ENCODE measurements around the gene PAQR9. TPM values are rescaled to one million over a fixed set of nuclear protein-coding genes. Genes with fewer than 3 reads are reported as not detected.
A peak's percentile ranks its signal among the peaks of the same experiment; 100 is the strongest.

The PAQR9 gene
- total RNA-seq = not detected in 2 replicates

- H3K9me3 Mint-ChIP-seq = no peaks in the 10 kb centered on the region
Observed at GRCh38 chr3:142963516-142964448, at the start of gene PAQR9. Gene PAQR9, minus strand, starts transcription at chr3:142963674. Its CDS starts 338 bp downstream, at chr3:142963336.

GRCh38 chr3:143011705-143012104, 48.2 kb upstream of the PAQR9 start:
- H3K9me3 Mint-ChIP-seq = no peaks in the 10 kb centered on the region
- H3K27me3 Mint-ChIP-seq = no peaks in the 10 kb centered on the region
- peak; percentile 51 for DNase-seq
- H3K36me3 Mint-ChIP-seq (ENCODE audit: low read depth) = peaks cover 21% of the 10 kb centered on the region
- peaks cover 44% of the 10 kb centered on the region for H3K4me1 Mint-ChIP-seq
- intact Hi-C loops (cut with micrococcal nuclease) = no loop called here
- H3K4me3 Mint-ChIP-seq = peak overlapping the region; percentile 68
- H3K27ac Mint-ChIP-seq = peak overlapping the region; percentile 79

More at GRCh38 chr3:142963516-142964448, at the start of gene PAQR9:
- H3K36me3 Mint-ChIP-seq (ENCODE audit: low read depth) = peaks cover 2% of the 10 kb centered on the region
- DNase-seq = peak; percentile 66
- peak within 1 kb of the TSS; percentile 78 for H3K4me3 Mint-ChIP-seq
- H3K27me3 Mint-ChIP-seq = peaks cover 74% of the 10 kb centered on the region
- peaks cover 5% of the 10 kb centered on the region for H3K4me1 Mint-ChIP-seq
- H3K27ac Mint-ChIP-seq = no peak within 1 kb of the TSS
- intact Hi-C loops (cut with micrococcal nuclease) = no loop called here

GRCh38 chr3:143010024-143010423, 46.5 kb upstream of the PAQR9 start:
- Mint-ChIP-seq H3K36me3 (ENCODE audit: low read depth) (peaks cover 13% of the 10 kb centered on the region), H3K27ac (no peak overlapping the region), H3K27me3 (no peaks in the 10 kb centered on the region), H3K4me3 (no peak overlapping the region), H3K9me3 (no peaks in the 10 kb centered on the region), H3K4me1 (peaks cover 54% of the 10 kb centered on the region)
- intact Hi-C loops (cut with micrococcal nuclease) = no loop called here
- DNase-seq = no peak

- intact Hi-C loops (cut with micrococcal nuclease) = loop anchor here (10.0 kb wide), 1 partner anchor 830 kb away; no protein-coding TSS in a partner anchor
- no peaks in the 10 kb centered on the region for H3K27me3 Mint-ChIP-seq
- H3K4me1 Mint-ChIP-seq = peaks cover 41% of the 10 kb centered on the region
- H3K4me3 Mint-ChIP-seq = peak overlapping the region; percentile 46
- H3K36me3 Mint-ChIP-seq (ENCODE audit: low read depth) = peaks cover 2% of the 10 kb centered on the region
- H3K9me3 Mint-ChIP-seq = no peaks in the 10 kb centered on the region
- H3K27ac Mint-ChIP-seq = no peak overlapping the region
- DNase-seq = no peak
Observed at GRCh38 chr3:143004823-143005222, 41.3 kb upstream of the PAQR9 start.

- Mint-ChIP-seq H3K36me3 (ENCODE audit: low read depth) (peaks cover 2% of the 10 kb centered on the region), H3K27ac (peak overlapping the region; percentile 97), H3K9me3 (no peaks in the 10 kb centered on the region), H3K27me3 (peaks cover 6% of the 10 kb centered on the region), H3K4me3 (peak overlapping the region; percentile 96), H3K4me1 (peaks cover 32% of the 10 kb centered on the region)
- intact Hi-C loops (cut with micrococcal nuclease) = loop anchor here (10.0 kb wide), 1 partner anchor 832 kb away; no protein-coding TSS in a partner anchor
- peak; percentile 54 for DNase-seq
Observed at GRCh38 chr3:143002727-143003126, 39.3 kb upstream of the PAQR9 start.

GRCh38 chr3:143002083-143002712, 38.7 kb upstream of the PAQR9 start:
- no peaks in the 10 kb centered on the region for H3K9me3 Mint-ChIP-seq
- H3K27ac Mint-ChIP-seq = peak overlapping the region; percentile 97
- H3K27me3 Mint-ChIP-seq = peaks cover 7% of the 10 kb centered on the region
- peaks cover 30% of the 10 kb centered on the region for H3K4me1 Mint-ChIP-seq
- H3K4me3 Mint-ChIP-seq = peak overlapping the region; percentile 96
- intact Hi-C loops (cut with micrococcal nuclease) = loop anchor here (10.0 kb wide), 1 partner anchor 833 kb away; no protein-coding TSS in a partner anchor
- peaks cover 2% of the 10 kb centered on the region for H3K36me3 Mint-ChIP-seq (ENCODE audit: low read depth)
- no peak for DNase-seq

GRCh38 chr3:143001369-143002082, 38.1 kb upstream of the PAQR9 start, which contains the start of gene U2SURP:
Gene U2SURP, plus strand, starts transcription at chr3:143001570. Its CDS starts 59 bp downstream, at chr3:143001629.
- intact Hi-C loops (cut with micrococcal nuclease) = loop anchor here (1.0 to 10.0 kb wide), 6 partner anchors 277 to 1771 kb away; partner anchors contain the start of genes ATR, PLS1, PXYLP1 and TRPC1
- peaks cover 8% of the 10 kb centered on the region for H3K27me3 Mint-ChIP-seq
- peak within 1 kb of the TSS; percentile 97 for H3K27ac Mint-ChIP-seq
- DNase-seq = peak; percentile 97
- peaks cover 24% of the 10 kb centered on the region for H3K4me1 Mint-ChIP-seq
- peaks cover 2% of the 10 kb centered on the region for H3K36me3 Mint-ChIP-seq (ENCODE audit: low read depth)
- peak within 1 kb of the TSS; percentile 96 for H3K4me3 Mint-ChIP-seq
- H3K9me3 Mint-ChIP-seq = no peaks in the 10 kb centered on the region

GRCh38 chr3:143001034-143001368, 37.5 kb upstream of the PAQR9 start:
- Mint-ChIP-seq H3K27ac (peak overlapping the region; percentile 97), H3K27me3 (peaks cover 8% of the 10 kb centered on the region), H3K4me1 (peaks cover 19% of the 10 kb centered on the region), H3K4me3 (peak overlapping the region; percentile 96), H3K9me3 (no peaks in the 10 kb centered on the region), H3K36me3 (ENCODE audit: low read depth) (peaks cover 2% of the 10 kb centered on the region)
- intact Hi-C loops (cut with micrococcal nuclease) = loop anchor here (1.0 to 10.0 kb wide), 6 partner anchors 277 to 1770 kb away; partner anchors contain the start of genes ATR, PLS1, PXYLP1 and TRPC1
- DNase-seq = peak; percentile 90

GRCh38 chr3:143000528-143000927, 37.1 kb upstream of the PAQR9 start:
- no peak for DNase-seq

GRCh38 chr3:142999881-143000280, 36.4 kb upstream of the PAQR9 start:
- DNase-seq = no peak
- Mint-ChIP-seq H3K27me3 (peaks cover 10% of the 10 kb centered on the region), H3K4me3 (peak overlapping the region; percentile 96), H3K27ac (peak overlapping the region; percentile 16), H3K9me3 (no peaks in the 10 kb centered on the region), H3K36me3 (ENCODE audit: low read depth) (peaks cover 2% of the 10 kb centered on the region), H3K4me1 (peaks cover 15% of the 10 kb centered on the region)
- intact Hi-C loops (cut with micrococcal nuclease) = loop anchor here (2.0 to 10.0 kb wide), 3 partner anchors 403 to 1769 kb away; partner anchors contain the start of genes PLS1 and PXYLP1

More at GRCh38 chr3:143000528-143000927, 37.1 kb upstream of the PAQR9 start:
- Mint-ChIP-seq H3K9me3 (no peaks in the 10 kb centered on the region), H3K4me1 (peaks cover 17% of the 10 kb centered on the region), H3K36me3 (ENCODE audit: low read depth) (peaks cover 2% of the 10 kb centered on the region), H3K4me3 (peak overlapping the region; percentile 96), H3K27ac (peak overlapping the region; percentile 97), H3K27me3 (peaks cover 8% of the 10 kb centered on the region)
- intact Hi-C loops (cut with micrococcal nuclease) = loop anchor here (2.0 to 10.0 kb wide), 3 partner anchors 404 to 1770 kb away; partner anchors contain the start of genes PLS1 and PXYLP1

GRCh38 chr3:142998439-142998838, 35.0 kb upstream of the PAQR9 start:
- peaks cover 16% of the 10 kb centered on the region for H3K4me1 Mint-ChIP-seq
- no peak overlapping the region for H3K4me3 Mint-ChIP-seq
- peaks cover 2% of the 10 kb centered on the region for H3K36me3 Mint-ChIP-seq (ENCODE audit: low read depth)
- no peaks in the 10 kb centered on the region for H3K9me3 Mint-ChIP-seq
- DNase-seq = no peak
- no peak overlapping the region for H3K27ac Mint-ChIP-seq
- intact Hi-C loops (cut with micrococcal nuclease) = no loop called here
- peaks cover 15% of the 10 kb centered on the region for H3K27me3 Mint-ChIP-seq

- Mint-ChIP-seq H3K27ac (no peak overlapping the region), H3K4me3 (no peak overlapping the region), H3K4me1 (peaks cover 14% of the 10 kb centered on the region), H3K36me3 (ENCODE audit: low read depth) (peaks cover under 1% of the 10 kb centered on the region), H3K27me3 (peaks cover 15% of the 10 kb centered on the region), H3K9me3 (no peaks in the 10 kb centered on the region)
- intact Hi-C loops (cut with micrococcal nuclease) = no loop called here
- peak; percentile 47 for DNase-seq
Observed at GRCh38 chr3:142997330-142997729, 33.9 kb upstream of the PAQR9 start.

- Mint-ChIP-seq H3K27ac (no peak overlapping the region), H3K4me3 (no peak overlapping the region), H3K4me1 (peaks cover 4% of the 10 kb centered on the region), H3K36me3 (ENCODE audit: low read depth) (no peaks in the 10 kb centered on the region), H3K9me3 (no peaks in the 10 kb centered on the region), H3K27me3 (peaks cover 22% of the 10 kb centered on the region)
- intact Hi-C loops (cut with micrococcal nuclease) = loop anchor here (2.0 to 5.0 kb wide), 4 partner anchors 65 to 867 kb away; no protein-coding TSS in a partner anchor
- peak; percentile 88 for DNase-seq
Observed at GRCh38 chr3:142993958-142994442, 30.5 kb upstream of the PAQR9 start.
